NCI-H128 (cell line): Measurements from ENCODE around the gene DENND1B.
A peak's percentile ranks its signal among the peaks of the same experiment; 100 is the strongest.

Source experiments
- DNase-seq: peaks from one replicate; lab custom pipeline; 2025; ENCODE audit not compliant: unreplicated experiment; lab: John Stamatoyannopoulos, UW

The DENND1B gene

DNA sequence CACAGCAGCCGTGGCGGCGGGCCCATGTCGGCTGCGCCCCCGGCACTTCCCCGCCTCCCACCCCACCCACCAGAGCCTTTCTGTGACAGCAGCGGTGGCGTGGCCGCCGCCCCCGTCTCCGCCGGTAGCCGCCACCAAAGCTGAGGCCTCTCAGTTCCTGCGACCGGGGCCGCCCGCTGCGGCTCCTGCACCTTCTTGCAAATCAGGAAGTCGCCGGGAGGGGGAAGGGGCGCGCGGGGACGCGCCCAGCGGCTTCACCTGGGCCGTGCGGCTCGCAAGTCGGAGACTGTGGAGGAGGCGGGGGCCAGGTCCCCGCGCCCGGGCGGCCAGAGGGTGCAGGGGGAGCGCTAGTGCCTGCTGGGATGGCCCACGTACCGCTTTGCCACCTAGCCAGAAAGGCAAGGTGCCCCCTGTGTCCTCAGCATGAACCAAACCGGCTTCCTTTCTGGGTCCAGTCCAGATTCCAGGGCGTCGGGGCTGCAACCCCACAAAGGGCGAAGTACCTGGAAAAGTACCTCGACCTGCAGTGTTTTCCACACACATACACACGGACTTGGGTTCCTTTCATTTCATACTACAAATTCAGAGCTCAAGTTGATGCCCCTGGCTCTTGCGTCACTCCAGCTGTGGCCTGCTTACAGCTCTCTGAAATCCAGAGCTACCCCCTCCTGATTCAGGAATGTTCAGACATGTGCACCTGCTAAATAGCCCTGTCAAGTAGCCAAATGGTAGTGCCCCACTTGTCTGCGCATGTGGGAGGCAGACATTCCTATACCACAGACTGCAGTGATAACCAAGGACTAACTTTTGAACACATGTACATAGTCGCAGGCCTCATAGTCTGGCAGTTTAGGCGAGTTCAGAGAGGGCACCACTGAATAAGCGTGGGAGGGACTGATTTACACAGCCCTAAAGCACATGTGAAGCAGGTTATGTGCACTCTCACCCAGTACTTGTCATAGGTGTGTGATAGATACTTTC lies at the start of gene DENND1B:
Gene DENND1B (minus strand): TSS at position 199 of the 981 bp plus-strand sequence. CDS start 325 bp downstream, outside the sequence.
- peak; percentile 40 for DNase-seq

DNA sequence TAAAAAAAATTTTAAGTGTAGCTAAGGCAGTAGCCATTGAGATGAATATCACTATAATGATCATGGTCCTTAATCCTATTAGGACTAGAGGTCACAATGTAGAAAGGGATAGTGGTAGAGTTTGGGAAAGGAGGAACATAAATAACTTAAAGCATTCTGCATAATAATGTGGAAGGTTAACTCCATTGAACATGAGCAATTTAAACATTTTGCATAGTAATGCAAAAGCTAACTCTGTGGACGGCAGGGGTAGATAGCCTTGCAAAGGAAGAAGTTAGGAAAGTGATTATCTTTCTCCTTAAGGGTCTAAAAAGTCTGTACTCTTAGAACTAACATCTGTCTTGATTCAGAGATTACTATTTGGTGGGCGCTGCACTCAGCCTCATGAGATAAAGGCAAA lies 39.0 kb upstream of the DENND1B start:
- no peak for DNase-seq

DNA sequence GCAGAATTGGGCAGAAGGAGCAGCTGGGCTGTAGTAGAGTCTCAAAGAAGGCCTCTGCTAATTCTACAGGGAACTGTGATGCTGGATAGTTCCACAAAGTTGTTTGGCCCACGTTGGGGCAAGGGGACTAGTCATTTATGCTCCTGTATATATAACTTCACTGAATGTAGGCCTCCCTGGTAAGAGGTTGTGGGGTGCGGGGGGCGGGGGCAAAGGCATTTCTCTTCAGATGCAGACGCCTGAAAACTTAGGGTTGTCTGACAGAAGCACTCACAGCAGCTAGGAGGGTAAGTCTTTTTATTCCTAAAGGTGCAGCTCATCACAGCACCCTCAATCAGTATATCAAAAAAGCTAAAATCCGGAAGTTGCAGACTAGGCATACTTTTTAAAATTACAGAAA lies 38.5 kb upstream of the DENND1B start:
- no peak for DNase-seq

- no peak for DNase-seq
Measured at GRCh38 chr1:197811769-197812168, 36.5 kb upstream of the DENND1B start.

GRCh38 chr1:197810812-197811211 lies 35.5 kb upstream of the DENND1B start:
- no peak for DNase-seq

GRCh38 chr1:197808880-197809279 lies 33.6 kb upstream of the DENND1B start:
- no peak for DNase-seq

DNA sequence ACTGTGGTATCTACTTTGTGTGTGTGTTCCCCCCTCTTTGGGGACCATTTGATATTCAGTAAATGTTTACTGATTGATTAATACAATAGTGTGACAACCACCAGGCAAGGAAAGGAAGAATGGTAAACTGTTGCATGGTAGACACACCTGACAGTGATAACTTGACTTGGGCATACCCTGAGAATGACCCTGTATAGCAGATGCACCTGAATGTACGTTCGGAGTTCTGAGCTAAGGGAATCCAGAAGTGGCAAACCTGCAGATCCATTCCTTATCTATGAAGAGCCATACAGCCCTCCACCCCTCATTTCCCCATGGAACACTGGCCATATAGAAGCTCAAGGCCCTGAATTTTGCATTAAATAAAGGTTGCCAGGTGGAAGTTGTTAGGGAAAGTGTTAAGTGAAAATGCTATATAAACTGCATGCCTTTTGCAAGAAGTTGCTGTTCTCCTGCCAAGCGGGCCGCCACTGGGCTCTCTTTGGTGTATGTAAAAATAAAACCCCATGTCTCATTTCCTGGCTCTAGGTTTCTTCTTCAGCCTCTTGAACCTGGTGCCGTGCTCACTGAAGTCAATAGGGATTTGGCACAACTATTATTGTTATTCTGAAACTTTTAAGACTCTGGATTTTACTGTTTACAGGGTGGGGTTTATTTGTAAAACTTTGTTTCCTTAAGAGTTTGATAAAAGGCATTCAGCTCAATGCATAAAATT lies 32.6 kb upstream of the DENND1B start:
- no peak for DNase-seq

DNA sequence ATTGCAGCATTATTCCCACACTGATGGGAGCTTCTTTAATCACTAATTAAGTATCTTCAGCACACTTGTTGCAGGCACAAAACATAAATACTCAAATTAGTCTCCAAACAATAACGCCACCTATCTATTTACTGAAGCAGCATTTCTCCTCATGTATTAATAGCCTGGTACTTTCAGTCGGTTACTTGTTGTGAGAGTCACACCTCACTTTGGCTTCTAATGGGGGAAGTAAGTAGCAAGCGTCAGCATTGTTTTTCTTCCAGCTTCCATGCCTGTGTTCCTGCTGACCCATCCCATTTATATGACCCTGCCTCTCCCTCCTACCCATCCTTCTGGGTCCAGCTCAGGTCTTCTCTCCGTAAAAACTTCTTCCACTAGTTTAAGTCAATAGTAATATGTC lies 31.9 kb upstream of the DENND1B start:
- DNase-seq, result no peak

DNA sequence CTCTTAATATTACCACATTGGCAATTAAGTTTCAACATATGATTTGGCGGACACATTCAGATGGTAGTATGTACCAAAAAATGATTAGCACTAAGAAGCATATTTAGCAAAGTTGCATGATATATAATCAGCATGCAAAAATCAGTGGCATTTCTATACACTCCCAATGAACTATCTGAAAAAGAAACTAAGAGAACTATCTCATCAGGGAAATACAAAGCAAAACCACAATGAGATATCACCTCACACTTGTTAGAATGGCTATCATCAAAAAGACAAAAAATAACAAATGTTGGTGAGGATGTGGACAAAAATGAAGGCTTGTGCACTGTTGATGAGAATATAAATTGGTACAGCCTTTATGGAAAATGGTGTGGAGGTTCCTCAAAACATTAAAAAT lies 31.4 kb upstream of the DENND1B start:
- no peak for DNase-seq

DNA sequence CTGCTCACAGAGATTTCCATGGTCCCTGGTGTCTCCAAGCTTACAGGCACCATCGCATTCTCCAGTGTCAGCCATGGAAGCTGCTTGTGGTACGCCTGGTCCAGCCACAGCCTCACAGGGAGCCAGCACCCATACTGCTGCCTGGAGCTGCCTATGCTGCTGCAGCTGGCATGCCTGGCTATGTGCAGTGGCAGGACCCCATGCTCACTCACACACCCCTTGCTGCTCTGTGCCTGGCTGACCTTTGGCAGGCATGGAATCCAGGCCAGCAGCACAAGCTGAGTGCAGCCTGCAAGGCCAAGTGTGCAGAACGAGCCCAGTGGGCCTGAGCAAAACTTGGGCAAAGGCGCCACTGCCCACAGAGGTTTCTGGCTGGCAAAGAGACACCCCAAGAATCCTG lies 26.4 kb upstream of the DENND1B start:
- DNase-seq, result no peak

DNA sequence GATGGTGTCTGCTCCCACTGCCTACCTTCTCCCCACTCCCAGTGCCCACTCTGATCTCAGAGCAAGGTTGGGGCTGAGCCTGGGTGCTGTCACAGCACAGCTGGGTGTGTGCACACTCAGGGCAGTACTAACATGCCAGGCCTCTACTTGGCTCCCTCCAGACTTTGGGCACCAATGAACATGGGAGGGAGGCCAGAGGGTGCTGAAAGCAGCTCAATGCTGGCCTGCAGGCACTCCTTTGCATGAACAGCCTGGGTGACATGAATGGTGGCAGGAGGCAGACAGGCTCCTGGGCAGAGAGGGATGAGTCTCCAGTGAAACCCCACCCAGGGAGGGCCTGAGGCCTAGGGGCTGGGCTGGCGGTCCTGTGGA lies 25.8 kb upstream of the DENND1B start:
- no peak for DNase-seq

DNA sequence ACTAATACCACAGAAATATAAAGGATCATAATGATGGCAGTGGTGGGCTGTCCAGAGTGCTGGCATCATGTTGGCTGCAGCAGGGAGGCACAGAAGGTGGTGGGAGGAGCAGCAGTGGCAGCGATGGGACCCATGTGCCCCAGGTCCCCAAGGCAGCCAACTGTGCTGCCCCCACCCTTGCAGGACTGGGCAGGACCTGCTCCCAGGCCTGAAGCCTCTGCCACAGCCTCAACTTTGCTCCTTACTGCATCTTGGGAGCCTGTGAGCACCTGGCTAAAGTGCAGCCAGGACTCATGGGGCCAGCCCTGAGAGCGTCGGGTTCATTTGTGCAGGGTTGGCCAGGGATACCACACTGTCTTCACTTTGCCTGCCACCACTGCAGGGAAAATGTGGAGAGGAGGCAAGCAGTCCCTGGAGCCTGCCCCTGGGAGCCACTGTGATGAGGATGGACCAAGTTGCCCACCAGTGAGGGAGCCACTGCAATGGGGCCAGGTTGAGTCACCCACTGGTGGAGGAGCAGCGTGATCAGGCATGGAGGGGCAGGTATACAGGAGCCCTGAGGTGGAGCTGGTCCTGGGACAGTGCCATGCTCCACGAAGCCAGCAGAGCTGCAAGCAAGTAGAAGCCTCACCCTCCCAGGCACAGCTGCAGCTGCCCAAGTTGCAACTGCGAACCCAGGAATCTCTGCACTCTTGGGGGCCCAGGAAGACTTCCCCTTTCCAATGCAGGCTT lies 25.3 kb upstream of the DENND1B start:
- DNase-seq, result no peak

DNA sequence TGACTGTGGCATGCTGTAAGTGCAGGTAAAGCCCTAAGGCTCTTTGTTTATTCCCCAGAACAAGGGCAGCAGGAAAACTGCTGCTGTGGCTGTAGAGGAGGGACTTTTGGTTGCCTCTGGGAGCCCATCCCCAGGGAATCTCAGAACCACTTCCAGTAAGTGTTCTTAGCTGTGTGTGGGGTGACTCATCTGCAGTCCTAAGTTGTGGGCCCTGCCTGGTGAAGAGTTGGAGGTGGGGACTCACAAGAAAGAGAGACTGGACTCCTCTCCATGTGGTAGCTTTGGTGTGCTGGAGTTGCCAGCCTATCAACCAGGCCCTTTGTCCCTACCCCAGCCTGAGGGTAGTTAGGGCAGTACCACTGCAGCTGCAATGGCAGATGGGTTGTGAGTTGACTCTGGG lies 24.0 kb upstream of the DENND1B start:
- DNase-seq, result no peak

- no peak for DNase-seq
Measured at GRCh38 chr1:197798492-197798891, 23.2 kb upstream of the DENND1B start.

DNA sequence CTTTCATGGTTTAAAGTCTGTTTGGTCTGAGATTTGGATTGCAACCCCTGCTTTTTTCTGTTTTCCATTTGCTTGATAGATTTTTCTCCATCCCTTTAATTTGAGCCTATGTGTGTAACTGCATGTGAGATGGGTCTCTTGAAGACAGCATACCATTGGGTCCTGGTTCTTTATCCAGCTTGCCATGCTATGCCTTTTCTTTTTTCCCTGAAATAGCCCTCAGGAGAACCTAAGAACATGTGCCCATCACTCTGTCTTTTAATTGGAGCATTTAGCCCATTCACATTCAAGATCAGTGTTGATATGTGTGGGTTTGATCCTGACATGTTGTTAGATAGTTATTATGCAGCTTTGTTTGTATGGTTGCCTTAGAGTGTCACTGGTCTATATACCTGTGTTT lies 21.7 kb upstream of the DENND1B start:
- no peak for DNase-seq

DNA sequence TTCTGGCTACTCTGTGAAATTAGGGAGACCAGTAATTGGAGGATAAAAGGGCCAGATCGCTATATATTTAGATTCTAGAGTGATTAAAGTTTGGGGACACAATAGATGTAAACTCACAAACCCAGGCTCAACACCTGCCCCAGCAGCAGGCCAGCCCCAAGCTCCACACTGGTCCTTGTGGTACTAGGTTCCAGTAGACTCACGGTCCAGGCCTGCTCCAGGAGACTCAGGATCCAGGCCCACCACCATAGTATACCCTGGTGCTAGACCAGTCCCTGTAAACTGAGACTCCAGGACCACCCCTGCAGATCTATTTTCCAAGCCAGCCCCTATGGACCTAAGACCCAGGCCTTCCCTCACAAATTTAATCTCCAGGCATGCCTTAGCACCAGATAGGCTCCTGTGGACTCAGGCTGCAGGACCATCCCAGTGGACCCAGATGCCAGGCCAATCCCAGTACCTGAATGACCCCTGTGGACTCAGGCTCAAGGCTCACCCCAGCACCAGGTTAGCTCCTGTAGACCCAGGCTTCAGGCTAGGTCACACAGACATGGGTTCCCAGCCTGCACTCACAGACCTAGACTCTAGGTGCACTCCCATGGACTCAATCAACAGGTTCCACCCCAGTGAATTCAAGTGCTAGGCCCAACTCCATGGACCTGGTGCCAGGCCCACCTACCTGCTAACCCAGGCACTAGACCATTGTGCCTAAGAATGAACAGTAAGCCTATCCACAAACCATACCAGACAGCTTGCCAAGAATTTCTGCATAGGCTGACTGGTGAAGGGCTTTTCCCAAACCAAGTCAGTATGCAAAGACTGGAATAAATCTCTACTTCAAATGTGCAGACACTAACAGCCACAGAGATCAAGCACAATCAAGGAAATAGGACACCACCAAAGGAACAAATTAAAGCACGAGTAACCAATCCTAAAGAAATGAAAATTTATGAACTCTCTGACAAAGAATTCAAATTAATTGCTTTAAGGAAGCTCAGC lies 13.8 kb upstream of the DENND1B start:
- DNase-seq, result no peak

DNA sequence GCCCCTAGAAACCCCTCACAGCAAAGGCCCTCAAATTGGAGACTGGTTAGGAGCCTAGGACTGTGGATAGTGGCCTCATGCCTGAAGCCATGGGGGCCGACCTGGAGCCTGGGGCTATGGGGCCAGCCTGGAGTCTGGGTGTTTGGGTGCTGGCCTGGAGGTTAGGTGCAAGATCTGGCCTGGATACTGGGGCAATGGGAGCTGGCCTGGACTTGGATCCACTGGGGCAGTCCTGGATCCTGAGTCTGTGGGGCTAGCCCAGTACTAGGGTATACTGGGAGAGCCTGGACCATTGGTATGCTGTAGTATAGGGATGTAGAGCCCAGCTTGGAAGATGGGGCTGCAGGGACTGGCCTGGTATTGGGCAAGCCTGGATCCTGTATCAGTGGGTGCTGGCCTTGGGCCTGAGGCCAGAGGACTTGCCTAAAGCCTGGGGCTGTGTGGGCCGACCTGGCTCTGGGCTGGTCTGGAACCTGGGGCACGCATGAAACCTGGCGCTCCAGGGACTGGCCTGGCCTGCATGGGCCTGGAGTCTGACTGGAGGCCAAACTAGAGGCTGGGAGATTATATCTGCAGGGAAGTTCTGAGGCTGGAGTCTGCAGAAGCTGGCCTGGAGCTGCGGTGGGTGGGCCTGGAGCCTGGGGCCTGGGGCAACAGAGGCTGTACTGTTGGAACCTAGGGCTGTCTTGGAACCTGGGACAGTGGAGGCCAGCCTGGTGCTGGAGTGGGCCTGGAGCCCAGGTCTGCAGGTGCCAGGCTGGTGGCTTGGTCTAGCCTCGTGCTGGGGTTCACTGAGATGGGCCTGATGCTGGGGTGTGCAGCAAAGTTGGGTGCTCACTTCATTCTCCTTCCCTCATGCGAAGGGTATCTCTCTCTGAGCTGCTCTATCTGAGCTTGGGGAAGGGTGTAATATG lies 12.6 kb upstream of the DENND1B start:
- DNase-seq, result no peak

- no peak for DNase-seq
Measured at GRCh38 chr1:197787056-197787455, 11.8 kb upstream of the DENND1B start.

GRCh38 chr1:197786280-197786679 lies 11.0 kb upstream of the DENND1B start:
- DNase-seq, result no peak
